Activated T-helper 1 cell treated with Interleukin-2 at 50 U/mL for 16 hours (primary cell): ENCODE results near the gene DLGAP1.
"Not testable (repeated sequence)": the region's sequence is repeated elsewhere in the genome, so short reads cannot be mapped to it uniquely, and the experiment has no call there.

Experiments
- DNase-seq: peaks from one replicate; pipeline ENCODE4 v3.0.0-alpha.2; 2020; ENCODE audit warnings: low read depth

Gene DLGAP1

DNA sequence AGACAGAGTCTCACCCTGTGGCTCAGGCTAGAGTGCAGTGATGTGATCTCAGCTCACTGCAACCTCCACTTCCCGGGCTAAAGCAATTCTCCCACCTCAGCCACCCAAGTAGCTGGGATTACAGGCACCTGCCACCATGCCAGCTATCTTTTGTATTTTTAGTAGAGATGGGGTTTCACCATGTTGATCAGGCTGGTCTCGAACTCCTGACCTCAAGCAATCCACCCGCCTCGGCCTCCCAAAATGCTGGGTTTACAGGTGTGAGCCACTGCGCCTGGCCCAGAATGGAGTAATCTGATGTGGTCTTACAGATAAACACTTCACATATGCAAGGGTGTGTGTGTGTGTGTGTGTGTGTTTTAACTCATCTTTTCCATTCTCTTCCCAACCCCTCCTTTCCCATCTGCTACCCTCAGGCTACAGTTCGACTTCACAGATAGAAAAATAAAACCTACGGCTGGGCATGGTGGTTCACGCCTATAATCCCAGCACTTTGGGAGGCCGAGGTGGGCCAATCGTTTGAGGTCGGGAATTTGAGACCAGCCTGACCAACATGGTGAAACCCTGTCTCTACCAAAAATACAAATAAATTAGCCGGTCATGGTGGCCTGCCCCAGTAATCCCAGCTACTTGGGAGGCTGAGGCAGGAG, 853.9 kb downstream of the DLGAP1 start:
- DNase-seq: not testable (repeated sequence)

- no peak for DNase-seq
These were observed 855.2 kb downstream of the DLGAP1 start for GRCh38 chr18:3599861-3600260.

- DNase-seq: no peak
These were observed 855.9 kb downstream of the DLGAP1 start for GRCh38 chr18:3599195-3599594.

- no peak for DNase-seq
These were observed 856.5 kb downstream of the DLGAP1 start for GRCh38 chr18:3598581-3598980.

DNA sequence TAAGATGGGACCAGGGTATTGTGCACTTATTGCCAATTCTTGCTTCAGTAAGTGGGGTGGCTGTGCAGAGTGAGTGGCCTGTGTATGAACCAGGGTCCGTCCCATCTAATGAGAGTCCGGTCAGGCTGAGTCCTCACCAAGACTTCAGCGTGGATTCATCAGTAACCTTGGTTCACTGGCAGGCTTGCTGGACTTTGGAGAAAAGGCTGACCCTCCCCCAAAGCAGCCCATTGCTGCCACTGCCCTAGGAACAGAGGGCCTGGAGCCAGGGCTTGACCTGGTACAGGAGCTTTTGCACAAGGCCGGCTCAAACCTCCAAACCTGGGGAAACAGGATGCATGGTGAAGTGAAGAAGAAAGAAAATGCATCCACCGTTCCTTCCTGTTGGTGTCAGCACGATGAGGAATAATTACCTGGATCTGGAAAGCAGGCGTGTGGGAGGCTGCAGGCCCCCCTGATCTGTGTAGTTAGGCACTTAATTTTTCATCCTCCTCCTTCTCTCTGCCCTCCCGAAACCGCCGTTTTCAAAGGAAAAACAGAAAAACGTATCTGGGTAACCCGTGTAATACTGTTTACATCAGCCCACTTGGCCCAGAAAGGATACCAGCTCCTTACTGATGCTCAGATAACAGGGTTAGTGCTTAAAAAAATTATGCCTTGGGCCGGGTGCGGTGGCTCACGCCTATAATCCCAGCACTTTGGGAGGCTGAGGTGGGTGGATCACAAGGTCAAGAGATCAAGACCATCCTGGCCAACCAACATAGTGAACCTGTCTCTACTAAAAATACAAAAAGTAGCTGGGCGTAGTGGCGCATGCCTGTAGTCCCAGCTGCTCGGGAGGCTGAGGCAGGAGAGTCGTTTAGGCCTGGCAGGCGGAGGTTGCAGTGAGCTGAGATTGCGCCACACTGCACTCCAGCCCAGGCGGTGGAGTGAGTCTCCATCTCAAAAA, 857.4 kb downstream of the DLGAP1 start:
- DNase-seq: no peak

GRCh38 chr18:3596637-3597384, 858.3 kb downstream of the DLGAP1 start:
- no peak for DNase-seq

- no peak for DNase-seq
These were observed 858.8 kb downstream of the DLGAP1 start for GRCh38 chr18:3596324-3596636.

DNA sequence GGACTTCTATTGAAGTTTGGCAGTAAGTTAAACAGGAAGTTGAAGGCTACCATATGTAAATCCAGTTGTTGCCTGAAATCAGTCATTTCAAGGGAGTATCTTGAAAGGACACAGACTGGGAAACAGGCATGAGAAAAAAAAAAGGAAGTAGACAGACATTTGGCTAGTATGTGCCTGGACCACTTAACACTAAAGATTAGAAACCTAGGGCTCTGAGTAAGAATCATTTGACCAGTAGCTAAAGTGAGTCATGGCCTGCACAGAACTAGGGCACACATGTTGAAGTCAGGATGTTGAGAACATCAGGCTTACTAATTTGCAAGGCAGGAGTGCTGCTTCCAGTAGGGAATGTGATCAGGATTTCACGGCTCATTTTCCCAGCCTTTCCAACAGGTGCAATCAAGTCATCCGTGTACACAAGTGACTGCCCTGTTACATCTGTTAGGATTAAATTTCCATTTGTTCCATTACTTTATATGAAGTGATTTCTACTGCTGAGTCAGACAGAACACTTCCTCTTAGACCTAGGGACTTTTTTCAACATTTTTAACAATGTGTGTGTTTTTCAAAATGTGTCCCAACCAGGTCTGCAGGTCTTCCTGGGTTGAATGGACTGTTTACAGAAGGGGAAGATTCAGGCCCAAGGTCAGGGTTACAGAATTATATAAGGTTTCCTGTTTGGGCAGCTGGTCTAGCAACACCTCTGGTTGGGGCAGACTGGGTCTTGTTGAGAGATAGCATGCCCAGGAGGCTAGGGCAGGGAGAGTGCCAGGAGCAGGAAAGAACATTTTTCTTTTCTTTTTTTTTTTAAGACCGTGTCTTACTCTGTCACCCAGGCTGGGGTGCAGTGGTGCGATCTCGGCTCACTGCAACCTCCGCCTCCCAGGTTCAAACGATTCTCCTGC, 859.5 kb downstream of the DLGAP1 start:
- no peak for DNase-seq

DNA sequence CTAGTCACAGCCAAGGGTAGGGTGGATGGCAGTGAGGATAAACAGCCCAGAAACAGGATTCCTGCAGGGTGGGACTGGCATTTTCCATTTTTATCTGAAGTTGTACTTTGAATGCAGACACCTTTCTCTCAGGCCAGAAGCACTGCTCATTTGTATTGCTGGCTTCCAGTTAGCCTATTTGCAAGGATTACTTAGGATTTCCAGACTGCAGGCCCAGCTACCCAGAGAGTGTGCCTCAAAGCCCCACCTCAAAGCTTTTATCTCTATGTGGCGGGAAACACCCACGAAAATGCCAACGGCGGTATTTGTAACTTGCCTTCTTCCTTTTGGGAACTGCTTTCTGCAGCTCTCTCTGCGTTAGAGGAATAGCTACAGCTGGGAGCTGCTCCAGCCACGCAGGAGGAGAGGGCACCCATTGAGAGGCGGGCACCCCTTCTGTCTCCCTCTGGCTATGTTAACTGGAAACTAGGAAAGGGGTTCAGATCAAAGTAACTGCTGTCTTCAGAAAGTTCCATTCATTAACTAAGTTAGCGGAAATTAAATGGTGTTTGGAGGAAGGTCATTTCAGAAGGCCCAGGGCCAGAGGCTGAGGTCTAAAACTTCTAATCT, 860.2 kb downstream of the DLGAP1 start:
- no peak for DNase-seq

GRCh38 chr18:3593904-3594759, 861.0 kb downstream of the DLGAP1 start:
- DNase-seq: peak; percentile 70

GRCh38 chr18:3593381-3593903, 861.7 kb downstream of the DLGAP1 start:
- no peak for DNase-seq

GRCh38 chr18:3592864-3593263, 862.2 kb downstream of the DLGAP1 start:
- DNase-seq: no peak

DNA sequence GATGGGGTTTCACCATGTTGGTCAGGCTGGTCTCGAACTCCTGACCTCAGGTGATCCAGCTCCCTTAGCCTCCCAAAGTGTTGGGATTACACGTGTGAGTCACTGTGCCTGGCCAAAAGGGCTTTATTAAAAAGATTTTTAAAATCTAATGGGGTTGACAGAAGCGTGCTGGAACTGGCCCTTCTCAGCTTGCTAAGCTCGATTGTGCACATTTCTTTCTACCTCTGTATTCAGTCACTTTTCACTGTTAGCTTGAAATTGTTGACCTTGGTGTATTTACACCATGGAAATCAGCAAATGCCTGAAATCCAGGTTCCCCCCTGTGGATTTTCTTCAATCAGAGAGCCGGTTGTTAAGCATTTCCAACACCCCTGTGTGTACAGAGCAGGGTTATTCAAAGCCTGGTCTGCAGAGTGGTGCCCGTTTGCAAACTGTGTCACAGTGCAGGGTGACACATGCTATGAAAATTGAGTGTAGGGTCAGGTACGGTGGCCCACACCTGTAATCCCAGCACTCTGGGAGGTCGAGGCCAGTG, 864.9 kb downstream of the DLGAP1 start:
- no peak for DNase-seq

DNA sequence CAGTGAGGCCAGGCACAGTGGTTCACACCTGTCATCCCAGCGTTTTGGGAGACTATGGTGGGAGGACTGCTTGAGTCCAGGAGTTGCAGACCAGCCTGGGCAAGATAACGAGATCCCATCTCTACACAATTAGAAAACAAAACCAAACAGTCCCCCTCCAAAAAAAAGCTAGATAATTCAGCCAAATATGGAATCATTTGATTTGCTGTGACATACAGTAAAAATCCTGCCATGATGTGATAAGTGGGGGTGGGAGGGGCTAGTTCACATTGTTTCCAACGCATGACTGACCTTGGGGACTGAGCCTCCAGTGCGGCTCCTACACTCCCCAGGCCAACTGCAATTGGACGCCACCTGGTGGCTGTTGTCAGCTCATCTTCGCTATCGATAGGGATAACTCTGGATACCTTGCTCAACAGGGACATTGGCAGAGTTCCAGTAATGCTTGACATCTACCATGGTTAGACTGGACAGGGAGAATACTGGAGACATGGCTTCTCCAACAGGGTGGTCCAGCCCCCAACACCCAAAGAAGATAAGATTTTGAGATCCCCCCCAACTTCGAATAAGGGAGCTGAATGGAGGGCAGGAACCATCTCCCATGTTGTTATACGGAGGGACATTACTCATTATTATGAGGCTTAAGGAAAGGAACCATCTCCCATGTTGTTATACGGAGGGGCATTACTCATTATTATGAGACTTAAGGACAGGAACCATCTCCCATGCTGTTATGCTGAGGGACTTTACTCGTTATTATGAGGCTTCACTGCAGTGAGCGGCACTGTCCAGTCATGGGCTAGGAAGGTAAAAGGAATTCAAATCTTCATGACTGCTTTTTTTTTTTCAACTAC, 869.2 kb downstream of the DLGAP1 start:
- peak; percentile 47 for DNase-seq

GRCh38 chr18:3584897-3585460, 870.1 kb downstream of the DLGAP1 start:
- DNase-seq: no peak

- no peak for DNase-seq
These were observed 870.7 kb downstream of the DLGAP1 start for GRCh38 chr18:3584266-3584861.

GRCh38 chr18:3583873-3584247, 871.2 kb downstream of the DLGAP1 start:
- no peak for DNase-seq
